ENCODE data around the gene PPP4C. TPM values are rescaled to one million over a fixed set of nuclear protein-coding genes. Genes with fewer than 3 reads are reported as not detected.

PPP4C gene
- total and polyA plus RNA-seq, 2 experiments from 2014 or later, result 123 to 236 TPM

DNA sequence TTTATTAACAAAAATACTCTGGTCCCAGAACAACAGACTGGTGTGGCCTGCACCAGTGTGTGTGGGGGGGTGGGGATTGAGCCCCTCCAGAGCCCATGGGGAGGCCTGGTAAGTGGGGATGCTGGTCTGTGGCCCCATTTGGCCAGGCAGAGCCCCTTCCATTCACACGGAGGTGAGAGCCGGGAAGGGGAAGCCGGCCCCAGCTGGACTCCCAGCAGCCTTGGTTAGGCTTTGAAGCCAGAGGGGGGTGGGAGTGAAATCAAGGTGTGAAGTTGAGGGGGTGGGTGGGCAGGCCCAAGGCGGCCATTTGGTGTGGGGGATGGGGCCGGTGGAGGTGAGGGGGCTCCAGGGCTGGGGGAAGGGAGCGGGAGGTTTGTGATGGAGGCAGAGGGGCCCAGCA lies 10.0 kb downstream of the PPP4C start:
- H4K20me1 ChIP-seq (ENCODE audit: insufficient read depth, poor library complexity, severe bottlenecking), result no peaks in the 10 kb centered on the region
- WGBS (ENCODE audit: low lambda C conversion rate, missing lambda C conversion rate), result 72% methylated on average over 6 of the region's 6 CpGs
- H3K9me2 ChIP-seq (replicated peaks; ENCODE audit: insufficient read depth), result no peaks in the 10 kb centered on the region
- H3K36me3 ChIP-seq (replicated peaks; ENCODE audit: insufficient read depth, low read depth), result no peaks in the 10 kb centered on the region
- no peaks in the 10 kb centered on the region for H3K9me3 ChIP-seq (ENCODE audit: low read depth)
- no peak overlapping the region for H3K27ac ChIP-seq
- TF ChIP-seq EZH2 (IDR thresholded peaks at IDR 0.05; ENCODE audit: borderline replicate concordance) (no peak), EZH2phosphoT487 (IDR thresholded peaks at IDR 0.05; ENCODE audit: low read depth, severe bottlenecking, unreplicated experiment) (no peak)
- TF ChIP-seq, protein P1, sequence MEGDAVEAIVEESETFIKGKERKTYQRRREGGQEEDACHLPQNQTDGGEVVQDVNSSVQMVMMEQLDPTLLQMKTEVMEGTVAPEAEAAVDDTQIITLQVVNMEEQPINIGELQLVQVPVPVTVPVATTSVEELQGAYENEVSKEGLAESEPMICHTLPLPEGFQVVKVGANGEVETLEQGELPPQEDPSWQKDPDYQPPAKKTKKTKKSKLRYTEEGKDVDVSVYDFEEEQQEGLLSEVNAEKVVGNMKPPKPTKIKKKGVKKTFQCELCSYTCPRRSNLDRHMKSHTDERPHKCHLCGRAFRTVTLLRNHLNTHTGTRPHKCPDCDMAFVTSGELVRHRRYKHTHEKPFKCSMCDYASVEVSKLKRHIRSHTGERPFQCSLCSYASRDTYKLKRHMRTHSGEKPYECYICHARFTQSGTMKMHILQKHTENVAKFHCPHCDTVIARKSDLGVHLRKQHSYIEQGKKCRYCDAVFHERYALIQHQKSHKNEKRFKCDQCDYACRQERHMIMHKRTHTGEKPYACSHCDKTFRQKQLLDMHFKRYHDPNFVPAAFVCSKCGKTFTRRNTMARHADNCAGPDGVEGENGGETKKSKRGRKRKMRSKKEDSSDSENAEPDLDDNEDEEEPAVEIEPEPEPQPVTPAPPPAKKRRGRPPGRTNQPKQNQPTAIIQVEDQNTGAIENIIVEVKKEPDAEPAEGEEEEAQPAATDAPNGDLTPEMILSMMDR (IDR thresholded peaks at IDR 0.05; ENCODE audit: poor library complexity), result no peak
- H3K4me1 ChIP-seq (ENCODE audit: insufficient read depth), result peaks cover 2% of the 10 kb centered on the region
- no peaks in the 10 kb centered on the region for H3K27me3 ChIP-seq
- H3K4me3 ChIP-seq, result no peak overlapping the region
- H2AFZ ChIP-seq, result no peak overlapping the region
- DNase-seq (ENCODE audit: low spot score), result no peak
- no peak overlapping the region for H3K4me2 ChIP-seq
- H3K79me2 ChIP-seq, result peaks cover 5% of the 10 kb centered on the region

DNA sequence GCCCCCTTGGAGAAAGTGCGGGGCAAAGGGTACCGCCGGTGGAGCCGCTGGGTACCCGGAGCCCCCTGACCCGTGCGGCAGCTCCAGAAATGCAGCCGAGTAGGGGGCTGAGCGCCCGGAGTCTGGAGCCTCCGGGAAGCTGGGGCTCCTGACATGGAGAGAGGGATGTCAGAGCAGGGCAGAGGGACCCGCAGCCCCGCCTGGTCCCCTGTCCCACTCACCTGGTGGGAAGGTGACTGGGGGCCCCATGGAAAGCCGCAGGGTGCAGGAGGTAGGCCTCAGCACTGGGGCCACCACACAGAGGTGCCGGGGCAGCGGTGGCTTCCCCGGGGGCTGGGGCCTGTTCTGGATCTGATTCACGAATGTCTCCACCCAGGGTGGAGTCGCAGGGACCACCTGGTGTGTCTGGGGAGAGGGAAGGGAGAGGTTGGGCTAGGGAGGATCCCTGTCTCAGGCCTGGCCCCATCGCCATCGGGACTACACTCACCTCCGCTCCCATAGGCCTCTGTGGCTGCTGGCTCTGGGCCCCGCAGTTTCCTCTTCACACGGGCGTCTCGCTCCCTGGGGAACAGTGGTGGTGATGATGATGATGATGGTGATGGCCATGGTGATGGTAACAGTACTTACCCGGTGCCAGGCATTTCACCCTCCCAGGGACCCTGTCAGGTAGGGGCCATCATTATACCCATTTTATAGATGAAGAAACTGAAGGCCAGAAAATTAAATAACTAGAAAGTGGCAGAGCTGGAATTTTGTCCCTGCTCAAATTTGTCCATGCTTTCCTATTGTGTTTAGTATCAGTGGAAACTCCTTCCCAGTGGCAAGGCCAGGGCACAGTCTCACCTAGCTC lies 10.7 kb downstream of the PPP4C start:
- 96% methylated on average over 19 of the region's 27 CpGs for WGBS (ENCODE audit: low lambda C conversion rate, missing lambda C conversion rate)
- Histone ChIP-seq H3K36me3 (replicated peaks; ENCODE audit: insufficient read depth, low read depth) (no peaks in the 10 kb centered on the region), H3K4me1 (ENCODE audit: insufficient read depth) (no peaks in the 10 kb centered on the region), H3K9me3 (ENCODE audit: low read depth) (no peaks in the 10 kb centered on the region), H3K9me2 (replicated peaks; ENCODE audit: insufficient read depth) (no peaks in the 10 kb centered on the region), H3K4me3 (no peak overlapping the region), H3K4me2 (no peak overlapping the region), H2AFZ (no peak overlapping the region), H3K27me3 (no peaks in the 10 kb centered on the region), H3K79me2 (peaks cover under 1% of the 10 kb centered on the region), H3K27ac (no peak overlapping the region), H4K20me1 (ENCODE audit: insufficient read depth, poor library complexity, severe bottlenecking) (no peaks in the 10 kb centered on the region)
- DNase-seq (ENCODE audit: low spot score), result no peak
- TF ChIP-seq, protein P1 (IDR thresholded peaks at IDR 0.05; ENCODE audit: poor library complexity), result no peak
- TF ChIP-seq EZH2 (IDR thresholded peaks at IDR 0.05; ENCODE audit: borderline replicate concordance), result no peak
- TF ChIP-seq EZH2phosphoT487 (IDR thresholded peaks at IDR 0.05; ENCODE audit: low read depth, severe bottlenecking, unreplicated experiment), result no peak

DNA sequence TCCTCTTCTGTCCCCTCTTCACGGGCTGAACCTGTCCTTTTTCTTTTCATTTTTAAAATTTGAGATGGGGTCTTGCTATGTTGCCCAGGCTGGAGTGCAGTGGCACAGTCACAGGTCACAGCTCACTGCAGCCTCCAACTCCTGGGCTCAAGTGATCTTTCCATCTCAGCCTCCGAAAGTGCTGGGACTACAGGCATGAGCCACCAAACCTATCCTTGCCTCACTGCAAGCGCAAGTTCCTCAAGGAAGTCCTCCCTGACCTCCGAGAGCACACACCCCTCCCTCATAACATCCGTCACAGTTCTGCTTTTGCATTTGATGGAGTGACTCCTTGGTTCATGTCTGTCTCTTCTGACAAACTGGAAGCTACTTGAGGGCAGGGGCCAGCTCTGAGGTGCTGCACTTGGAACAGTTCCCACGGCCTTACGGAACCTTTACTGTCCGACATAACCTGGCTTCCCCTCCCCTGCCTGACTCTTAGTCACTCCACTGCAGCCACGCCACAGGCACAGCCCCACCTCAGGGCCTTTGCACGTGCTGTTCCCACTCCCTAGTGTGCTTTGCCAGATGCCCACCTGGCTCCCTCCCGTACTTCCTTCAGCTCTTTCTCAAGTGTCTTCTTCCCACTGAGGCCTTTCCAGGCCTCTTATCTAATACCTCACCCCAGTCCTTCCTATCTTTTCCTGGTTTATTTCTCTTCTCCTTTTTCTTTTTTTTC lies 11.5 kb downstream of the PPP4C start:
- no peak overlapping the region for H3K4me3 ChIP-seq
- H3K4me2 ChIP-seq, result no peak overlapping the region
- H3K27ac ChIP-seq, result no peak overlapping the region
- no peaks in the 10 kb centered on the region for H4K20me1 ChIP-seq (ENCODE audit: insufficient read depth, poor library complexity, severe bottlenecking)
- 97% methylated on average over 11 of the region's 11 CpGs for WGBS (ENCODE audit: low lambda C conversion rate, missing lambda C conversion rate)
- H3K9me2 ChIP-seq (replicated peaks; ENCODE audit: insufficient read depth), result no peaks in the 10 kb centered on the region
- no peak for DNase-seq (ENCODE audit: low spot score)
- H3K27me3 ChIP-seq, result no peaks in the 10 kb centered on the region
- no peaks in the 10 kb centered on the region for H3K79me2 ChIP-seq
- peaks cover 4% of the 10 kb centered on the region for H3K4me1 ChIP-seq (ENCODE audit: insufficient read depth)
- H2AFZ ChIP-seq, result no peak overlapping the region
- TF ChIP-seq EZH2 (IDR thresholded peaks at IDR 0.05; ENCODE audit: borderline replicate concordance) (no peak), EZH2phosphoT487 (IDR thresholded peaks at IDR 0.05; ENCODE audit: low read depth, severe bottlenecking, unreplicated experiment) (no peak)
- TF ChIP-seq, protein P1 (IDR thresholded peaks at IDR 0.05; ENCODE audit: poor library complexity), result no peak
- no peaks in the 10 kb centered on the region for H3K9me3 ChIP-seq (ENCODE audit: low read depth)
- no peaks in the 10 kb centered on the region for H3K36me3 ChIP-seq (replicated peaks; ENCODE audit: insufficient read depth, low read depth)
